ENCODE results near the gene TMEM178A.

TMEM178A gene

GRCh38 chr2:39679805-39680204 is 14.1 kb downstream of the TMEM178A start:
- DNase-seq (ENCODE audit: low read depth): no peak

DNA sequence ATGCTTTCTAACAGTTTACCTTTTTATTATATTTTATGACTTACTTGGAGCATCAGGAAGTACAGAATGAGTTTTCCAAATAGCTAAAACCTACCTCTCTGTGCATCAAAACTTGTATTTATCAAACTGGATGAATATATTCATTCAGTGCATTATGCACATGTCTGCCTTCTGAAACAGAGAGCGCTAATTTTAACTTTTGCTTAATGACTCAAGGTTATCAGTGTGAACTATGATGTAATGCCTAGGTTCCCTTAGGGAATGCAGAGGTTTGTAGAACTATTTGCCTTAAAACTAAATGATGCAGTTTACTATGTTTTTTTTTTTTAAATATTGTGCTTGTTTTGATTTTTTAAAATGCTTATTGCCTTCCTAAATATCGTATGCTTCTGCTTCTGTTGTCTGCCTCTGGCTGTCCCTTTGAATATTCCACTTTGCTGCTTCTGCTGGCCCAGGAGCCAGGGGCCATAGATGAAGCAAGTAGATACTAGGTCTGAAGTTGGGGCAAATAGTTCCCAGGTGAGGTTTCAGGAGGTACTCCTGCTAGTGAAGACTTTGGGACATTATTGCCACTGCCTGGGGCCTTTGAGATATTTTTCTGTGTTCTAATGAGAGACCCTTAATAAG is 16.5 kb downstream of the TMEM178A start:
- no peak for DNase-seq (ENCODE audit: low read depth)

DNA sequence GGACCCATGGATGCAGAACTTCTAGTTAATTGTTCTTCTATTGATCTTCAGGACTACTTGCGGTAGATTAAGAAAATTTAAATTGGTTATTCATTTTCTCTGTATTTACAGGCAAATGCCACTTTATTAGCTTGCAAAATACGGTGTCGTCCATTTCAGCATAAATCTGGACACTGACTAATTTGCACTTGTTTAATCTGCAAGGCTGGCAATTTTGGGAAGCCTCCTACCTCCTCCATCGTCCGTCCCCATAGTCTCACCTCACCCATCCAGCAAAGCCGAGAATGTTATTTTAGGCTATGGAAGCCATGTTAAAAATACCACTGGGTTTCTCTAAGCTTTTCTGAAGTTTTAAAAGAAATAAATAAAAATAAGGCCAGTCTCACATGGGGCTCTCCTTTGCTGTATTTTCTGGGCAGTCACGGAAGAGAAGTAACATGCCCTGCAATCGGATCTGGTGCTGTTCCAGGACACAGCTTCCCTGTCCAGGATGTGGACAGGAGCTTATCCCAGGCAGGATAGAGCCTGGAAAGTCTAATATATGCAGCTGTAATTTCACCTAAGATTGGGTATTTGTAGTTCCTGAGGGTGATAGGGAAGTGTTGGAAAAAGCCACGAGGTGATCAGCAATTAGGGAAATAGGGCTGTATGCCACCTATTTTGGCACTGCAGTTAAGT is 17.4 kb downstream of the TMEM178A start:
- DNase-seq (ENCODE audit: low read depth): no peak

DNA sequence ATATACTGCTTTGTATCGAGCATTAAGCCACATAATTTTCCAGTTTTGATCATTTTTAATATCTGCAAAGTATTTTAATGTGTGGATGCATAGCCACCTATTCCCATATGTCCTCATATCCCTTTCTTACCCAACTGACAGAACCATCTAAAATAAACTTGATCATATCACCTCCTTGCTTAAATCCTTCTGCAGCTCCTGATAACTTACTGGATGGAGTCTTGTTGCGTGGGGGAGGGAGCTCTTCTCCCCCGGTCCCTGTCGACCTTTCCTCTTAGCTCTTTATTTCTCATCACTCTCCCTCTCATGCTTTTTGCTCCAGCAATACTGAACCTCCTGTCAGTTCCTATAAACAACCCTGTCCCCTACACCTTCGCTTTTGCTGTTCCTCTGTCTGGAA is 18.7 kb downstream of the TMEM178A start:
- no peak for DNase-seq (ENCODE audit: low read depth)

GRCh38 chr2:39685126-39685525 is 19.4 kb downstream of the TMEM178A start:
- DNase-seq (ENCODE audit: low read depth): no peak

DNA sequence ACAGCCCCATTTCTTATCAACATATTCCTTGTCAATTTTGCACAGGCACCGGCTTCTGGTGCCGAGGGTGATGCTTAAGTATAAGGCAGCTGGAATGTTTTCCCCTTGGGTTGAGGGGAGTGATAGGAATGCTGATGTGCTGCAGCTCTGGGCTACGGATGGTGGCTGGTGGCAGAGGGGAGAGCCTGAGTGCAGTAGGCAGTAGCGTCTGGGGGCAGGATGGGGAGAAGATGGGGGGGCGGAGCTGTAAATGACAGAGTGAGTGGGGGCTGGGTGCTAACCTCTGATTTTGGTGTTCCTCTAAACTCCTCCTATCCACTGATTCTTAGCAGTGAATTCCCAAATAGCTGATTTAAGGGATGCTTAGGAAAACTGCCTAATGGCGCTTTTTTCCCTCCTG is 20.7 kb downstream of the TMEM178A start:
- no peak for DNase-seq (ENCODE audit: low read depth)

DNA sequence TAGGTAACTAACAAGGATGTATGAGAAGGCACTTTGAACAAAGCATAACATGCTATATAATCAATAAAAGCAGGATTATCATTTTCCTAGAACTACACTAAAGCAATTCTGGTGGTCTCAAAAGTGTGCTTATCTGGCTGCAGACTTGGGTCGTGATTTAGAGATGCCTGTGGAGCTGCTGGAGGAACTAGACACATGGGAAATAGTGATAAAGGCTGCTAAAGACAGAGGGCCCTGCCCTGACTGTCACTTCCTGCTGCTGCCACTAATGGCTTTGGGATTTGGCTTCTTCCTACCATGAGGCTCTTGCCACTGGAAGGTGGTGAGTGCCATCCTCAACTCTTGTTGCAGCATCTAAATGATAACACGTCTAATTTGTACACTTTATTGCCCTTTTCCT is 22.5 kb downstream of the TMEM178A start:
- no peak for DNase-seq (ENCODE audit: low read depth)

- no peak for DNase-seq (ENCODE audit: low read depth)
These were observed 23.6 kb downstream of the TMEM178A start for GRCh38 chr2:39689272-39689841.

GRCh38 chr2:39689876-39690275 is 24.2 kb downstream of the TMEM178A start:
- DNase-seq (ENCODE audit: low read depth): no peak

GRCh38 chr2:39693245-39693644 is 27.5 kb downstream of the TMEM178A start:
- no peak for DNase-seq (ENCODE audit: low read depth)

- no peak for DNase-seq (ENCODE audit: low read depth)
These were observed 30.4 kb downstream of the TMEM178A start for GRCh38 chr2:39696101-39696553.

- no peak for DNase-seq (ENCODE audit: low read depth)
These were observed 31.1 kb downstream of the TMEM178A start for GRCh38 chr2:39696838-39697237.

DNA sequence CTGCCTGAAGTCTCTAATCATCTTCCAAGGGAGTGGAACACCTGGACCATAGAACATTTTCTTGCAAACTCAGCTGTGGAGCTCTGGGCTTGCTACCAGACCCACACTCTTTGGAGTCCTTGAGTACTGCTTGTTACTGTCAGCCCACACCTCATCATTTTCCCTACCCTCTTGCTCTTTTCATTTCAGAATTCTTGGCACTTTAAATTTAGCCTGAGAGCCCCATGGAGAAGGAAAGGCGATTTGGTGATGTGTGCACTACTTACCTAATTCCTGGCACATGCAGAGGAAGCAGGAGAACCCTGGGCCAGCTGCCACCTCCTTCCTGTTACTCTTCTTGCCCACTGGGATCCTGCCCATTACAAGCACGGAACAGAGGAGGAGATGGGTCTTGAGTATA is 31.7 kb downstream of the TMEM178A start:
- DNase-seq (ENCODE audit: low read depth): no peak

GRCh38 chr2:39701137-39701536 is 35.4 kb downstream of the TMEM178A start:
- DNase-seq (ENCODE audit: low read depth): no peak

DNA sequence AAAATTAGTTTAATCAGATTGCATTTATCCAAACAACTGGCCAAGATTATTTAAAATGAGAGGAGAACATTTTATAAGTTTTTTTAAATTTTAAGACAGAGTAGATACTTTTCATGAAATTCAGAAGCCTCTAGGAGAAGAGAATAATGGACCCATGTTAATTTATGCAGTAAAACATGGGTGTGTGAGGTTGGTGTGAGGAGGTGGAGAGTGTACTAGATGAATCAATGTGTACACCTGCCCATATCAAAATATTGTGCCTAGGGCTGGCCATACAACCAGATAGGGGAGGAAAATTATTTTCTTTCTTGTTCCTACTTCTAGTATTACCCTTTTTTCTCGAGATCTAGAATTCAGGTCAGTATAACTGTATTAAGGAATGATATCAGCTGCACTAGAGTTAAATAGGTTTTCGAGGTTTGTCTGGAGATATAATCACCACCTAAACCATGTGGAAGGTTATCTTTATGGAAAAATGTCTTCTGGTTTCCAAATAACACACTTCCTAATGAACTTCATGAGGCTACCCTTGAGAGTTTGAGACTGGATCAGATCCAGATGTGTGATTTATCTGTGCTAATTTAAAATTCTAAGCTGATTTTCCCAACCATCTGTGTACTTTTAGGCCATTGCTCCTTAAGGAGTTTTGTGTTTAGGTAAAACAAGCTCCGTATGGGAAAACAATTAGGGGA is 37.6 kb downstream of the TMEM178A start:
- no peak for DNase-seq (ENCODE audit: low read depth)

GRCh38 chr2:39704540-39704939 is 38.8 kb downstream of the TMEM178A start:
- DNase-seq (ENCODE audit: low read depth): no peak

- no peak for DNase-seq (ENCODE audit: low read depth)
These were observed 39.9 kb downstream of the TMEM178A start for GRCh38 chr2:39705638-39706037.

GRCh38 chr2:39706312-39706711 is 40.6 kb downstream of the TMEM178A start:
- no peak for DNase-seq (ENCODE audit: low read depth)

DNA sequence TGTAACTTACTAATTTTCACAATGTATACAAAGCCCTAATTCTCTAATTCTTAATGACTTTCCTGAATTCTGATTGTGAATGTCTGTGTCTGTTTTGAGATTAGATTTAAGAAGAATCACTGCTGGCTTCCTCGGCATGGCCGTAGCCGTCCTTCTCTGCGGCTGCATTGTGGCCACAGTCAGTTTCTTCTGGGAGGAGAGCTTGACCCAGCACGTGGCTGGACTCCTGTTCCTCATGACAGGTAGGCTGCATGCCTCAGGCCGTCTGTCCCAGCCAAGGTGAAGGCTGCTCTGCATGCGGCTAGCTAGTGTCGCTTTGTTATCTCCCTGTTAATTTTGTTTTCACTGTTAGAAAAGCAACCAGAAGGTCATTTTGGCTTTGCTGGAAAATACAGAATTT is 41.2 kb downstream of the TMEM178A start:
- no peak for DNase-seq (ENCODE audit: low read depth)

GRCh38 chr2:39708003-39708402 is 42.3 kb downstream of the TMEM178A start:
- no peak for DNase-seq (ENCODE audit: low read depth)

- no peak for DNase-seq (ENCODE audit: low read depth)
These were observed 45.1 kb downstream of the TMEM178A start for GRCh38 chr2:39710807-39711206.

DNA sequence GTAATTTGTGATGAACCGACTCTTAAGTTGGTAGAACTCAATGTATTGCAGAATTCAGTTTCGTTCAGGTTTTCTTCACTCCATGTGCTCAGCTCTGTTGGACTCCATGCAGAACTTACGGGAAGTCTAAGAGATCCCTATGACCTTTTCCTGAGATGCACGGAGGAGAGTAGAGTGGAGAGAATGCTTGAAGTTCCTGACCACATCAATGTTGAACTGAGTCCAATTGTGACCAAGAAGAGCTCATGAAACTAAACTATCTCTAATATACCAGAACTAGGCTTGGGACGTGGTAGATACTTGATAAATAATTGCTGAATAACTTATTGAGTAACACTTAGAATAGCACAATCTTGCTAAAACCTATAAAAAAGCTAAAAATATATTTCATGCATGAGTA is 47.2 kb downstream of the TMEM178A start:
- no peak for DNase-seq (ENCODE audit: low read depth)

DNA sequence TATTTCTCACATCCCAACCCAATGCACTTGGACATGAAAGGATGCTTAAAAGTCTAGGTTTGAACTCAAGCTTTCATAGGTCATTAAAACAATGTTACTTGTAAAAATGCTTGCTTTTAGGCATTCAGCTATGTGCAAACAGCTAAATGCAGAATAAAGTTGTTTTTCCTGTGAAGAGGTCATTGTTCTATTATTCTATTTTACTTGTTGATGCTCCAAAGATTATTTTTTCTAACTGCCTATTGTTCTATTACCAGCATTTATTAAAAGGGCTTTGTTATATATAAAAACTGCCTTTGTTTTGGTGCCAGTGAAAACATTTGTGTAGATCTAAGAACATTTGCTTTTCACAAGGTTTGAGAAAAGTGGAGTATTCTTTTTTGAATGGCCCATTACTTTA is 49.4 kb downstream of the TMEM178A start:
- no peak for DNase-seq (ENCODE audit: low read depth)
